ENCODE results near the gene FAM241B.

Gene FAM241B

GRCh38 chr10:69668721-69669120, 38.7 kb downstream of the FAM241B start:
- DNase-seq = no peak

GRCh38 chr10:69669409-69669808, 39.4 kb downstream of the FAM241B start:
- DNase-seq = no peak

- no peak for DNase-seq
These were observed 43.5 kb downstream of the FAM241B start for GRCh38 chr10:69673521-69673920.

- no peak for DNase-seq
These were observed 44.7 kb downstream of the FAM241B start for GRCh38 chr10:69674786-69675185.

DNA sequence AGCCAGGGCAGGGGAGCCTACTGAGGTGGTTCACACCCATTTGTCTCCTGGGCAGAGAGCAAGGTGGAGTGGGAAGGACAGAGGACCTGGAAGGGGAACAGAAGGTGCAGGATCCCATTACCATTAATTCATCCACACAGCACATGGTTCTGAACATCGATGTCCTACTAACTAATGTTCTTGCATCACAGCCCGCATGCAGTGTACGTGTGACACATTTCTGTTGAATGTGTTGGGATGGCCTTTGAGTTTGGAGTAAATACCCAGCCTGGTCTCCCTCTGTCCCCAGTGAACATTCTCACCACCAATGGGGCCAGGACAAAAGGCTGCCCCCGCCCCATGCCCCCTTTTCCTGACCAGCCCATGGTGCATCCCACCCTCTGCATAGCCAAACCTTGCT, 46.3 kb downstream of the FAM241B start:
- no peak for DNase-seq

DNA sequence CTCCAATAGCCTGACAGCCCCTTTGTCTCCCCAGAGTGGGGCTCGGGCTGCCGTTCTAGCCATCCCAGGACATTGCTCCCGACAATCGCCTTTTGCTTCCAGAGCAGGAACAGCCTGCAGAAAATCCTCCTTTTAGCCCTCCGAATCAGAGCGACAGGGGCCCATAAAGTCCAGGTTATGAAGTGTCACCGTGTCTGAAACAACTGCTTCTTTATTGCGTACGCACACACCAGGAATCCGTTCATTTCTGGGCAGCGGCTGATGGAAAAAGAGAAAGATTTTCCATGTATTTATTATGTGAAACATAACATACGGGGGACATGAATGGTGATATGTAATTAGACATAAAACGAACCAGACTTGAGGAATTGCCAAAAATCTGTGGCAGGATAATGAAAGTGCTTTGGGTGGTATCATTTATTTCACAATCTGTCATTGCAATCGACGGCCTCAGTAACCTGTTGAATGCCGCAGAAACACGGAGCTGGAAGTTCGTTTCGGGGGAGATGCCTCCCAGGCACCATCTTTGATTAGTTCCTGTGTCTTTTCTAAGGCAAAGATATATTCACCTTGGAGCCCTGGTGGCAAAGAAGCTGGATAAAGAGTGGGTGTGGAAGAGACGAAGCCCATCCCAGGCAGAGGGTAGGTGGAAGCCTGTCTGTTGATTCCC, 48.1 kb downstream of the FAM241B start:
- DNase-seq = no peak

DNA sequence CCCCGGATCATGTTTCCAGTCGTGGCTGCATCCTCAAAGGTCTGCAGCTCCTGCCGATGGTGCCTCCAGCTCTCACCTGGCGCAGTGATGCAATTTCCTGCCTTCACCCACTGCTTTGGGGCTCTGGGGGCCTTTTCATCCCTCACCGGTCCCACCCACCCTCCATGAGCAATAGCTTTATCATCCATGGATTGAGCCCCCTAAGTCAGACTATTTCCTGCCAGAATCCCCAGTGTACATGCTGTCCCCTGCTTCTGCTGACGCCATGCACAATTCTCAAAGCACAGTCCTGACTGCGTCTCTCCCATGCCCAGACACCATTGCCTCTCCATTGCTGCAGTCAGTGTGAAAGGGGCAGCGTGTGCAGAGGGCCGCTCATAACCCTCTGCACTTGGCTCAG, 49.7 kb downstream of the FAM241B start:
- DNase-seq = no peak

DNA sequence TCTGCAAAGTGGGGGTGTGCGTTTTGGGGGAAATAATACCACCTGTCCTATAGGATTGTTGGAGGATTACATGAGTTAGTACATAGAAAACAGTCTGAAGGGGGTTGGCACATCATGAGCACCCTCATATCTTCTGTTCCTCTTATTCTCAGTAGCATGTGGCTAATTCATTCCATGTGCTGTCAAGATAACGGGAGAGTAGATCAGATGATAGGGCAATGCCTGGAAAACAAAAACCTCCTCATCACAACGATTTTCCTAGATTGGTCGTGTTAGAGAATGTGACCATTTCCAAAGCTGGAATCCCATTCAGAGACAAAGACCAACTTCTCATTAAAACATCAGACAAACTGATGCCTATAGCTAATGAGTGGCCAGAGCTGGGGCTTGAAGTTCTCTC, 50.6 kb downstream of the FAM241B start:
- DNase-seq = no peak

DNA sequence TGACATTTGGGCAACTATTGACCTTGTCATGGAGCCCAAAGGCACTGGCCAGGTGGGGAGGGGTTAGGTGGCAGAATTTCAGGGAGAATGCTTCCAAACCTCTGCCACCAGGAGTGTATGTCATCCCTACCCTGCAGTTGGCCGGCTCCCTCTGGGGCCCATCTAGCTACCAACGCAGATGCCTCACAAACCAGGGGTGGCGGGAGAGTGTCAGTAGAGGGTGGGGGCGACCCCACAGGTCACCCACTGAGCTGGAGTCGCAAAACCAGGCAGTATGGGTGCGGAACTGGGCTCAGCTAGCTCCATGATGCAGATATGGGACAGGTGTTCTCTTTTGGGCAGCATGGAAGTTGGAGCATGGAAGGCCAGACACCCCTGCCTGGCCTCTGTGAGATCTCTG, 51.4 kb downstream of the FAM241B start:
- DNase-seq = no peak

GRCh38 chr10:69682955-69683474, 53.0 kb downstream of the FAM241B start:
- DNase-seq = no peak

All from NCI-H1048 (cell line).